ENCODE data around the gene DLG1. TPM values are rescaled to one million over a fixed set of nuclear protein-coding genes. Genes with fewer than 3 reads are reported as not detected.

DLG1 gene
- total RNA-seq, 1 donor from 2014 or later, result 138 TPM

DNA sequence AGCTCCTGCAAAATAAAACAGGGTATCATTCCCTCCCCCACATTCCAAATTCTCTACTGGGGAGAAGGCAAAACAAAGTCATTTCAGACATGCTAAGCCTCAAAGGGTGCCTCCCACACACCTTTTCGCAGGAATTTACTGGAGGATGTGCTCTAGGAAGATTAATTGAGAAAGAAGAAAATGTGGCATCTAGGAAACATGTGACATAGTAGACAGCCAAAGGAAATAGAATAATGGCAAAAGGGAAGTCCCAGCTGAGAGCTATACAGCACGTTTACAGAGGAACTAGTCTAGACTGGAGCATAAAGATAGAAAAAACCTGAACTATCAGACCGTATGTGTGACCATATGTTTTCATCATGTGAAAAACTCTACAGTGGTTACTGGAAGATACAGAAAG, 210.0 kb downstream of the DLG1 start:
- H3K9me3 ChIP-seq (ENCODE audit: low read depth), result no peaks in the 10 kb centered on the region
- TF ChIP-seq EZH2phosphoT487 (IDR thresholded peaks at IDR 0.05) (no peak), EZH2 (IDR thresholded peaks at IDR 0.05) (no peak)
- no peak overlapping the region for H3K27ac Mint-ChIP-seq
- H3K27me3 ChIP-seq, result no peaks in the 10 kb centered on the region
- H3K4me1 Mint-ChIP-seq, result no peaks in the 10 kb centered on the region
- no peaks in the 10 kb centered on the region for H3K9me3 Mint-ChIP-seq
- H3K27ac ChIP-seq, result no peak overlapping the region
- H3K4me3 ChIP-seq, result no peak overlapping the region
- no peaks in the 10 kb centered on the region for H3K79me2 ChIP-seq (ENCODE audit: low read depth)
- H3K9ac ChIP-seq, result no peak overlapping the region
- no peaks in the 10 kb centered on the region for H3F3A ChIP-seq (ENCODE audit: low read depth)
- no peak overlapping the region for H3K4me3 Mint-ChIP-seq
- no peaks in the 10 kb centered on the region for H4K20me1 ChIP-seq (ENCODE audit: low read depth)
- no peak overlapping the region for H2AFZ ChIP-seq (replicated peaks)
- no peaks in the 10 kb centered on the region for H3K4me1 ChIP-seq
- DNase-seq (ENCODE audit: low spot score), result no peak
- no peaks in the 10 kb centered on the region for H3K27me3 Mint-ChIP-seq (ENCODE audit: insufficient read depth, low read depth)
- peaks cover 9% of the 10 kb centered on the region for H3K36me3 Mint-ChIP-seq
- no peaks in the 10 kb centered on the region for H3K36me3 ChIP-seq
- no peak overlapping the region for H3K4me2 ChIP-seq

DNA sequence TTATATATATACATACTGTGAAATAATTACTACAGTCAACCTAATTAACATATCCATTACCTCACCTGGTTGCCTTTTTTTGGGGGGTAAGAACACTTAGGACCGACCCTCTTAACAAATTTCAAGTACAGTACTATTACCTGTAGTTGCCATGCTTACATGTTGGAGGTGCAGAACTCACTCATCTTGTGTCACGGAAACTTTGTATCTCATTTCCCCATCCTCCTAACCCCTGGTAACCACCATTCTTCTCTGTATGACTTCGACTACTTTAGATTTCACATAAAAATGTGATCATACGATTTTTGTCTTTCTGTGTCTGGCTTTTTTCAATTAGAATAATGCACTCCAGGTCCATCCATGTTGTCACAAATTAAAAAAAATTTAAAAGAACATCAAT, 213.3 kb downstream of the DLG1 start:
- Histone ChIP-seq H3K9ac (no peak overlapping the region), H3K27ac (no peak overlapping the region), H3K4me3 (no peak overlapping the region), H3K27me3 (no peaks in the 10 kb centered on the region), H4K20me1 (ENCODE audit: low read depth) (no peaks in the 10 kb centered on the region), H3F3A (ENCODE audit: low read depth) (no peaks in the 10 kb centered on the region), H3K4me2 (no peak overlapping the region), H3K36me3 (no peaks in the 10 kb centered on the region), H2AFZ (replicated peaks) (no peak overlapping the region), H3K79me2 (ENCODE audit: low read depth) (no peaks in the 10 kb centered on the region), H3K9me3 (ENCODE audit: low read depth) (no peaks in the 10 kb centered on the region), H3K4me1 (no peaks in the 10 kb centered on the region)
- TF ChIP-seq, protein P1, sequence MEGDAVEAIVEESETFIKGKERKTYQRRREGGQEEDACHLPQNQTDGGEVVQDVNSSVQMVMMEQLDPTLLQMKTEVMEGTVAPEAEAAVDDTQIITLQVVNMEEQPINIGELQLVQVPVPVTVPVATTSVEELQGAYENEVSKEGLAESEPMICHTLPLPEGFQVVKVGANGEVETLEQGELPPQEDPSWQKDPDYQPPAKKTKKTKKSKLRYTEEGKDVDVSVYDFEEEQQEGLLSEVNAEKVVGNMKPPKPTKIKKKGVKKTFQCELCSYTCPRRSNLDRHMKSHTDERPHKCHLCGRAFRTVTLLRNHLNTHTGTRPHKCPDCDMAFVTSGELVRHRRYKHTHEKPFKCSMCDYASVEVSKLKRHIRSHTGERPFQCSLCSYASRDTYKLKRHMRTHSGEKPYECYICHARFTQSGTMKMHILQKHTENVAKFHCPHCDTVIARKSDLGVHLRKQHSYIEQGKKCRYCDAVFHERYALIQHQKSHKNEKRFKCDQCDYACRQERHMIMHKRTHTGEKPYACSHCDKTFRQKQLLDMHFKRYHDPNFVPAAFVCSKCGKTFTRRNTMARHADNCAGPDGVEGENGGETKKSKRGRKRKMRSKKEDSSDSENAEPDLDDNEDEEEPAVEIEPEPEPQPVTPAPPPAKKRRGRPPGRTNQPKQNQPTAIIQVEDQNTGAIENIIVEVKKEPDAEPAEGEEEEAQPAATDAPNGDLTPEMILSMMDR (IDR thresholded peaks at IDR 0.05), result no peak
- TF ChIP-seq EZH2phosphoT487 (IDR thresholded peaks at IDR 0.05), result no peak
- TF ChIP-seq EZH2 (IDR thresholded peaks at IDR 0.05), result no peak
- Mint-ChIP-seq H3K27me3 (ENCODE audit: insufficient read depth, low read depth) (no peaks in the 10 kb centered on the region), H3K27ac (peak overlapping the region; percentile 35), H3K36me3 (peaks cover 14% of the 10 kb centered on the region), H3K4me3 (no peak overlapping the region), H3K4me1 (no peaks in the 10 kb centered on the region), H3K9me3 (no peaks in the 10 kb centered on the region)
- no peak for DNase-seq (ENCODE audit: low spot score)

DNA sequence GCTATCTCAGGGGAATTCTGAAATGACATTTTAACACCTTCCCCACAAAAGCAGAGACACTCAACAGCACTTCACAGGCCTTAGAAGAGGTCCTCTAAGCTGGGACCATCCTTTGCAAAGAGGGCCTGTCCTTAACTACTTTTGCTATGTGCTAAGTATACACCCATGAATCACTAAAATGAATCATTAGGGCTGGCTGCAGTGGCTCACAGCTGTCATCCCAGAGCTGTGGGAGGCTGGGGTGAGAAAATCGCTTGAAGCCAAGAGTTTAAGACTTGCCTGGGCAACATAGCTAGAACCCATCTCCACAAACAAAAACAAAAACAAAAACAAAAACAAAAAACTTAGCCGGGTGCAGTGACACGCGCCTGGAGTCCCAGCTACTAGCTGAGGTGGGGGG, 214.9 kb downstream of the DLG1 start:
- H3K27me3 ChIP-seq, result no peaks in the 10 kb centered on the region
- no peaks in the 10 kb centered on the region for H3K79me2 ChIP-seq (ENCODE audit: low read depth)
- Mint-ChIP-seq H3K36me3 (peaks cover 10% of the 10 kb centered on the region), H3K4me3 (no peak overlapping the region), H3K27me3 (ENCODE audit: insufficient read depth, low read depth) (no peaks in the 10 kb centered on the region), H3K27ac (no peak overlapping the region), H3K4me1 (no peaks in the 10 kb centered on the region), H3K9me3 (no peaks in the 10 kb centered on the region)
- no peak overlapping the region for H2AFZ ChIP-seq (replicated peaks)
- H3K4me3 ChIP-seq, result no peak overlapping the region
- no peak for TF ChIP-seq EZH2phosphoT487 (IDR thresholded peaks at IDR 0.05)
- no peak for TF ChIP-seq EZH2 (IDR thresholded peaks at IDR 0.05)
- TF ChIP-seq, protein P1 (IDR thresholded peaks at IDR 0.05), result no peak
- no peaks in the 10 kb centered on the region for H3K4me1 ChIP-seq
- no peaks in the 10 kb centered on the region for H3K36me3 ChIP-seq
- H3F3A ChIP-seq (ENCODE audit: low read depth), result no peaks in the 10 kb centered on the region
- no peak overlapping the region for H3K27ac ChIP-seq
- H3K9ac ChIP-seq, result no peak overlapping the region
- no peak overlapping the region for H3K4me2 ChIP-seq
- no peaks in the 10 kb centered on the region for H4K20me1 ChIP-seq (ENCODE audit: low read depth)
- DNase-seq (ENCODE audit: low spot score), result no peak
- no peaks in the 10 kb centered on the region for H3K9me3 ChIP-seq (ENCODE audit: low read depth)

DNA sequence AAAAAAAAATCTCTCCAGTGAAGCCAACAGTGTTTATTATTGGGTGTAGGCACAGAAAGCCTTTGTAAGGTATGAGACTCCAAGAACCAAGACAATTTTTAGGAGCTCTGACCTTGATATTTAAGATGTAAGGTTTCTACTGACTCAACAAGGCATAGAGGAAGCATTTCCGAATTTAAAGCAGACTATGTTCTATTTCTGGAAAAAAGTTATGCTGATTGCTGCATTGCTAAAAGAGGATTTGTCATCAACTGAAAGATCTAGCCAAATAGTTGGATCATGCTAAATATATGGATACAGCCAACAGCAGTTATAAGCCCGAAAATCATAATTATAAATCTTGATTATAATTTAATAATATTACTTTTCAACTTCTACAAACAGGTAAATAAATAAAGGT, 215.5 kb downstream of the DLG1 start:
- H3K36me3 ChIP-seq, result no peaks in the 10 kb centered on the region
- Mint-ChIP-seq H3K9me3 (no peaks in the 10 kb centered on the region), H3K27ac (no peak overlapping the region), H3K4me1 (no peaks in the 10 kb centered on the region), H3K36me3 (peaks cover 9% of the 10 kb centered on the region), H3K4me3 (no peak overlapping the region), H3K27me3 (ENCODE audit: insufficient read depth, low read depth) (no peaks in the 10 kb centered on the region)
- H3F3A ChIP-seq (ENCODE audit: low read depth), result no peaks in the 10 kb centered on the region
- no peak for DNase-seq (ENCODE audit: low spot score)
- no peaks in the 10 kb centered on the region for H3K9me3 ChIP-seq (ENCODE audit: low read depth)
- no peaks in the 10 kb centered on the region for H3K79me2 ChIP-seq (ENCODE audit: low read depth)
- no peak overlapping the region for H2AFZ ChIP-seq (replicated peaks)
- H3K27ac ChIP-seq, result no peak overlapping the region
- no peaks in the 10 kb centered on the region for H4K20me1 ChIP-seq (ENCODE audit: low read depth)
- no peak overlapping the region for H3K4me2 ChIP-seq
- no peak overlapping the region for H3K9ac ChIP-seq
- no peaks in the 10 kb centered on the region for H3K4me1 ChIP-seq
- no peak for TF ChIP-seq EZH2phosphoT487 (IDR thresholded peaks at IDR 0.05)
- no peak for TF ChIP-seq EZH2 (IDR thresholded peaks at IDR 0.05)
- TF ChIP-seq, protein P1 (IDR thresholded peaks at IDR 0.05), result no peak
- no peaks in the 10 kb centered on the region for H3K27me3 ChIP-seq
- H3K4me3 ChIP-seq, result no peak overlapping the region

Measured in neural progenitor cell (in vitro differentiated cells).